HepG2 (cell line): Measurements from ENCODE around the gene NFKB1. TPM values are rescaled to one million over a fixed set of nuclear protein-coding genes. Genes with fewer than 3 reads are reported as not detected.
A peak's percentile ranks its signal among the peaks of the same experiment; 100 is the strongest.

Experiments used
- CBX2 ChIP-seq, 2 experiments: fragments of 200-600 bp in 1 of 2; sonication (generic); formaldehyde crosslinking in 1 of 2; IDR thresholded peaks; 2 replicates each; pipeline versions ENCODE4 v1.7.0 to v1.8.1; 2018 to 2022; ENCODE audit warnings: low read depth in 2 of 2, low read length in 1 of 2, mild to moderate bottlenecking in 1 of 2, missing genetic modification reagents in 1 of 2
- GTF3A ChIP-seq: sonication (generic); formaldehyde crosslinking; conservative IDR thresholded peaks from 2 replicates; pipeline ENCODE4 v1.4.0; 2020; ENCODE audit warnings: mild to moderate bottlenecking, missing genetic modification reagents
- JDP2 ChIP-seq: sonication (generic); formaldehyde crosslinking; IDR thresholded peaks from 2 replicates; pipeline ENCODE4 v1.8.1; 2022; ENCODE audit warnings: missing genetic modification reagents, borderline replicate concordance
- KLF9 ChIP-seq: IDR thresholded peaks from 2 replicates; pipeline ENCODE4 v1.6.1; 2016; ENCODE audit warnings: low read depth
- MATR3 ChIP-seq: sonication (generic); formaldehyde crosslinking; IDR thresholded peaks from 2 replicates; pipeline ENCODE4 v1.4.0; 2020; ENCODE audit warnings: missing genetic modification reagents
- MYC ChIP-seq: sonication (generic); formaldehyde crosslinking; IDR thresholded peaks from 2 replicates; pipeline ENCODE4 v1.9.0; 2021; ENCODE audit warnings: missing genetic modification reagents, borderline replicate concordance
- NKX3-1 ChIP-seq: sonication (generic); formaldehyde crosslinking; IDR thresholded peaks from 2 replicates; pipeline ENCODE4 v1.5.0; 2020; ENCODE audit warnings: missing genetic modification reagents
- PHF8 ChIP-seq: sonication (generic); formaldehyde crosslinking; IDR thresholded peaks from 2 replicates; pipeline ENCODE4 v1.5.0; 2020; ENCODE audit warnings: missing genetic modification reagents
- ZNF569 ChIP-seq: sonication (generic); formaldehyde crosslinking; IDR thresholded peaks from 2 replicates; pipeline ENCODE4 v1.5.0; 2020; ENCODE audit warnings: mild to moderate bottlenecking, missing genetic modification reagents, moderate library complexity, borderline replicate concordance
- ZNF782 ChIP-seq: sonication (generic); formaldehyde crosslinking; IDR thresholded peaks from 2 replicates; pipeline ENCODE4 v1.4.0; 2020; ENCODE audit warnings: missing genetic modification reagents, mild to moderate bottlenecking, borderline replicate concordance
- polyA plus RNA-seq, 8 experiments: library from polyadenylated mRNA; depleted of rRNA in 3 of 8; stranded (reverse) in 7 of 8; unstranded in 1 of 8; fragments of >200 nt; fragmentation: Illumina TruSeq in 4 of 8; extraction: Trizol in 4 of 8; gene quantifications; 2 replicates each; pipeline versions ENCODE4 v1.2.1 to v1.2.3, GENCODE V29; 2011 to 2016; ENCODE audit warnings: low read depth in 4 of 8, missing spikeins in 1 of 8, mixed read lengths in 1 of 8; ENCODE audit not compliant: insufficient read depth in 1 of 8
- total RNA-seq, 5 experiments: library from RNA; depleted of rRNA; stranded (reverse); fragments of >200 nt; fragmentation: Illumina TruSeq; extraction: Trizol; gene quantifications; 2 replicates each; pipeline ENCODE4 v1.2.3, GENCODE V29; 2016; ENCODE audit warnings: low read depth in 1 of 5
- TF ChIP-seq, protein P1 (sequence below): sonication (generic); formaldehyde crosslinking; IDR thresholded peaks from 2 replicates; pipeline ENCODE4 v1.4.0; 2020; ENCODE audit warnings: missing genetic modification reagents
- TF ChIP-seq, protein P2 (sequence below): sonication (generic); formaldehyde crosslinking; IDR thresholded peaks from 2 replicates; pipeline ENCODE4 v1.4.0; 2020; ENCODE audit warnings: missing genetic modification reagents, borderline replicate concordance
- TF ChIP-seq, protein P3 (sequence below): sonication (generic); formaldehyde crosslinking; IDR thresholded peaks from 2 replicates; pipeline ENCODE4 v1.5.0; 2020; ENCODE audit warnings: mild to moderate bottlenecking, missing genetic modification reagents, borderline replicate concordance
- TF ChIP-seq, protein P4 (sequence below): sonication (generic); formaldehyde crosslinking; IDR thresholded peaks from 2 replicates; pipeline ENCODE4 v1.8.0; 2022; ENCODE audit warnings: mild to moderate bottlenecking, missing genetic modification reagents, moderate library complexity

NFKB1 gene
- total and polyA plus RNA-seq, 2 of the 13 experiments (the other 11 are each of a cell fraction or from before 2014, with no cell fraction given), result 15.4 to 31.6 TPM

DNA sequence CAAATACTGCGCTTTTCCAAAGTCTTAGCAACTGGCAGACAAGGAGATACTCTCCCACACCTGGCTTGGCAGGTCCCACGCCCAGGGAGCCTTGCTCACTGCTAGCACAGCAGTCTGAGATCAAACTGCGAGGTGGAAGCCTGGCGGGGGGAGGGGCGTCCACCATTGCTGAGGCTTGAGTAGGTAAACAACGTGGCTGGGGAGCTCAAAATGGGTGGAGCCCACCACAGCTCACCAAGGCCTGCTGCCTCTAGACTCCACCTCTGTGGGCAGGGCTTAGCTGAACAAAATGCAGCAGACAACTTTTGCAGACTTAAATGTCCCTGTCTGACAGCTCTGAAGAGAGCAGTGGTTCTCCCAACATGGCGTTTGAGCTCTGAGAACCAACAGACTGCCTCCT lies 23.0 kb upstream of the NFKB1 start (continued):
- TF ChIP-seq, protein P1, sequence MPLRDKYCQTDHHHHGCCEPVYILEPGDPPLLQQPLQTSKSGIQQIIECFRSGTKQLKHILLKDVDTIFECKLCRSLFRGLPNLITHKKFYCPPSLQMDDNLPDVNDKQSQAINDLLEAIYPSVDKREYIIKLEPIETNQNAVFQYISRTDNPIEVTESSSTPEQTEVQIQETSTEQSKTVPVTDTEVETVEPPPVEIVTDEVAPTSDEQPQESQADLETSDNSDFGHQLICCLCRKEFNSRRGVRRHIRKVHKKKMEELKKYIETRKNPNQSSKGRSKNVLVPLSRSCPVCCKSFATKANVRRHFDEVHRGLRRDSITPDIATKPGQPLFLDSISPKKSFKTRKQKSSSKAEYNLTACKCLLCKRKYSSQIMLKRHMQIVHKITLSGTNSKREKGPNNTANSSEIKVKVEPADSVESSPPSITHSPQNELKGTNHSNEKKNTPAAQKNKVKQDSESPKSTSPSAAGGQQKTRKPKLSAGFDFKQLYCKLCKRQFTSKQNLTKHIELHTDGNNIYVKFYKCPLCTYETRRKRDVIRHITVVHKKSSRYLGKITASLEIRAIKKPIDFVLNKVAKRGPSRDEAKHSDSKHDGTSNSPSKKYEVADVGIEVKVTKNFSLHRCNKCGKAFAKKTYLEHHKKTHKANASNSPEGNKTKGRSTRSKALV (CRISPR knock-in tag), result no peak
- TF ChIP-seq, protein P2, sequence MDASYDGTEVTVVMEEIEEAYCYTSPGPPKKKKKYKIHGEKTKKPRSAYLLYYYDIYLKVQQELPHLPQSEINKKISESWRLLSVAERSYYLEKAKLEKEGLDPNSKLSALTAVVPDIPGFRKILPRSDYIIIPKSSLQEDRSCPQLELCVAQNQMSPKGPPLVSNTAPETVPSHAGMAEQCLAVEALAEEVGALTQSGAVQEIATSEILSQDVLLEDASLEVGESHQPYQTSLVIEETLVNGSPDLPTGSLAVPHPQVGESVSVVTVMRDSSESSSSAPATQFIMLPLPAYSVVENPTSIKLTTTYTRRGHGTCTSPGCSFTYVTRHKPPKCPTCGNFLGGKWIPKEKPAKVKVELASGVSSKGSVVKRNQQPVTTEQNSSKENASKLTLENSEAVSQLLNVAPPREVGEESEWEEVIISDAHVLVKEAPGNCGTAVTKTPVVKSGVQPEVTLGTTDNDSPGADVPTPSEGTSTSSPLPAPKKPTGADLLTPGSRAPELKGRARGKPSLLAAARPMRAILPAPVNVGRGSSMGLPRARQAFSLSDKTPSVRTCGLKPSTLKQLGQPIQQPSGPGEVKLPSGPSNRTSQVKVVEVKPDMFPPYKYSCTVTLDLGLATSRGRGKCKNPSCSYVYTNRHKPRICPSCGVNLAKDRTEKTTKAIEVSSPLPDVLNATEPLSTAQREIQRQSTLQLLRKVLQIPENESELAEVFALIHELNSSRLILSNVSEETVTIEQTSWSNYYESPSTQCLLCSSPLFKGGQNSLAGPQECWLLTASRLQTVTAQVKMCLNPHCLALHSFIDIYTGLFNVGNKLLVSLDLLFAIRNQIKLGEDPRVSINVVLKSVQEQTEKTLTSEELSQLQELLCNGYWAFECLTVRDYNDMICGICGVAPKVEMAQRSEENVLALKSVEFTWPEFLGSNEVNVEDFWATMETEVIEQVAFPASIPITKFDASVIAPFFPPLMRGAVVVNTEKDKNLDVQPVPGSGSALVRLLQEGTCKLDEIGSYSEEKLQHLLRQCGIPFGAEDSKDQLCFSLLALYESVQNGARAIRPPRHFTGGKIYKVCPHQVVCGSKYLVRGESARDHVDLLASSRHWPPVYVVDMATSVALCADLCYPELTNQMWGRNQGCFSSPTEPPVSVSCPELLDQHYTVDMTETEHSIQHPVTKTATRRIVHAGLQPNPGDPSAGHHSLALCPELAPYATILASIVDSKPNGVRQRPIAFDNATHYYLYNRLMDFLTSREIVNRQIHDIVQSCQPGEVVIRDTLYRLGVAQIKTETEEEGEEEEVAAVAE, result peak; percentile 36; the same call in 1 of the 2 replicates
- TF ChIP-seq GTF3A (CRISPR knock-in tag) (no peak), MATR3 (CRISPR knock-in tag) (no peak), CBX2 (IDR thresholded peaks at IDR 0.05; ENCODE audit: low read depth, low read length) (no peak), CBX2 (CRISPR knock-in tag; IDR thresholded peaks at IDR 0.05; ENCODE audit: low read depth) (no peak), MYC (CRISPR knock-in tag) (peak; percentile 58; the same call in 1 of the 2 replicates), JDP2 (CRISPR knock-in tag) (no peak), ZNF569 (no peak), KLF9 (CRISPR knock-in tag) (no peak), ZNF782 (no peak), NKX3-1 (CRISPR knock-in tag) (no peak), PHF8 (peak; percentile 44; the same call in 1 of the 2 replicates)
- TF ChIP-seq, protein P3, sequence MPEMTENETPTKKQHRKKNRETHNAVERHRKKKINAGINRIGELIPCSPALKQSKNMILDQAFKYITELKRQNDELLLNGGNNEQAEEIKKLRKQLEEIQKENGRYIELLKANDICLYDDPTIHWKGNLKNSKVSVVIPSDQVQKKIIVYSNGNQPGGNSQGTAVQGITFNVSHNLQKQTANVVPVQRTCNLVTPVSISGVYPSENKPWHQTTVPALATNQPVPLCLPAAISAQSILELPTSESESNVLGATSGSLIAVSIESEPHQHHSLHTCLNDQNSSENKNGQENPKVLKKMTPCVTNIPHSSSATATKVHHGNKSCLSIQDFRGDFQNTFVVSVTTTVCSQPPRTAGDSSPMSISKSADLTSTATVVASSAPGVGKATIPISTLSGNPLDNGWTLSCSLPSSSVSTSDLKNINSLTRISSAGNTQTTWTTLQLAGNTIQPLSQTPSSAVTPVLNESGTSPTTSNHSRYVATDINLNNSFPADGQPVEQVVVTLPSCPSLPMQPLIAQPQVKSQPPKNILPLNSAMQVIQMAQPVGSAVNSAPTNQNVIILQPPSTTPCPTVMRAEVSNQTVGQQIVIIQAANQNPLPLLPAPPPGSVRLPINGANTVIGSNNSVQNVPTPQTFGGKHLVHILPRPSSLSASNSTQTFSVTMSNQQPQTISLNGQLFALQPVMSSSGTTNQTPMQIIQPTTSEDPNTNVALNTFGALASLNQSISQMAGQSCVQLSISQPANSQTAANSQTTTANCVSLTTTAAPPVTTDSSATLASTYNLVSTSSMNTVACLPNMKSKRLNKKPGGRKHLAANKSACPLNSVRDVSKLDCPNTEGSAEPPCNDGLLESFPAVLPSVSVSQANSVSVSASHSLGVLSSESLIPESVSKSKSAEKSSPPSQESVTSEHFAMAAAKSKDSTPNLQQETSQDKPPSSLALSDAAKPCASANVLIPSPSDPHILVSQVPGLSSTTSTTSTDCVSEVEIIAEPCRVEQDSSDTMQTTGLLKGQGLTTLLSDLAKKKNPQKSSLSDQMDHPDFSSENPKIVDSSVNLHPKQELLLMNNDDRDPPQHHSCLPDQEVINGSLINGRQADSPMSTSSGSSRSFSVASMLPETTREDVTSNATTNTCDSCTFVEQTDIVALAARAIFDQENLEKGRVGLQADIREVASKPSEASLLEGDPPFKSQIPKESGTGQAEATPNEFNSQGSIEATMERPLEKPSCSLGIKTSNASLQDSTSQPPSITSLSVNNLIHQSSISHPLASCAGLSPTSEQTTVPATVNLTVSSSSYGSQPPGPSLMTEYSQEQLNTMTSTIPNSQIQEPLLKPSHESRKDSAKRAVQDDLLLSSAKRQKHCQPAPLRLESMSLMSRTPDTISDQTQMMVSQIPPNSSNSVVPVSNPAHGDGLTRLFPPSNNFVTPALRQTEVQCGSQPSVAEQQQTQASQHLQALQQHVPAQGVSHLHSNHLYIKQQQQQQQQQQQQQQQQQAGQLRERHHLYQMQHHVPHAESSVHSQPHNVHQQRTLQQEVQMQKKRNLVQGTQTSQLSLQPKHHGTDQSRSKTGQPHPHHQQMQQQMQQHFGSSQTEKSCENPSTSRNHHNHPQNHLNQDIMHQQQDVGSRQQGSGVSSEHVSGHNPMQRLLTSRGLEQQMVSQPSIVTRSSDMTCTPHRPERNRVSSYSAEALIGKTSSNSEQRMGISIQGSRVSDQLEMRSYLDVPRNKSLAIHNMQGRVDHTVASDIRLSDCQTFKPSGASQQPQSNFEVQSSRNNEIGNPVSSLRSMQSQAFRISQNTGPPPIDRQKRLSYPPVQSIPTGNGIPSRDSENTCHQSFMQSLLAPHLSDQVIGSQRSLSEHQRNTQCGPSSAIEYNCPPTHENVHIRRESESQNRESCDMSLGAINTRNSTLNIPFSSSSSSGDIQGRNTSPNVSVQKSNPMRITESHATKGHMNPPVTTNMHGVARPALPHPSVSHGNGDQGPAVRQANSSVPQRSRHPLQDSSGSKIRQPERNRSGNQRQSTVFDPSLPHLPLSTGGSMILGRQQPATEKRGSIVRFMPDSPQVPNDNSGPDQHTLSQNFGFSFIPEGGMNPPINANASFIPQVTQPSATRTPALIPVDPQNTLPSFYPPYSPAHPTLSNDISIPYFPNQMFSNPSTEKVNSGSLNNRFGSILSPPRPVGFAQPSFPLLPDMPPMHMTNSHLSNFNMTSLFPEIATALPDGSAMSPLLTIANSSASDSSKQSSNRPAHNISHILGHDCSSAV (CRISPR knock-in tag), result no peak
- TF ChIP-seq, protein P4, sequence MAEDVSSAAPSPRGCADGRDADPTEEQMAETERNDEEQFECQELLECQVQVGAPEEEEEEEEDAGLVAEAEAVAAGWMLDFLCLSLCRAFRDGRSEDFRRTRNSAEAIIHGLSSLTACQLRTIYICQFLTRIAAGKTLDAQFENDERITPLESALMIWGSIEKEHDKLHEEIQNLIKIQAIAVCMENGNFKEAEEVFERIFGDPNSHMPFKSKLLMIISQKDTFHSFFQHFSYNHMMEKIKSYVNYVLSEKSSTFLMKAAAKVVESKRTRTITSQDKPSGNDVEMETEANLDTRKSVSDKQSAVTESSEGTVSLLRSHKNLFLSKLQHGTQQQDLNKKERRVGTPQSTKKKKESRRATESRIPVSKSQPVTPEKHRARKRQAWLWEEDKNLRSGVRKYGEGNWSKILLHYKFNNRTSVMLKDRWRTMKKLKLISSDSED (CRISPR knock-in tag), result no peak
